LoVo (cell line): ENCODE results near the gene VAV1.

Experiments used
- DNase-seq: peaks from one replicate; pipeline ENCODE4 v3.0.0-alpha.2; 2016; ENCODE audit warnings: low spot score

Gene VAV1

GRCh38 chr19:6894313-6894712, 121.8 kb downstream of the VAV1 start:
- no peak for DNase-seq

DNA sequence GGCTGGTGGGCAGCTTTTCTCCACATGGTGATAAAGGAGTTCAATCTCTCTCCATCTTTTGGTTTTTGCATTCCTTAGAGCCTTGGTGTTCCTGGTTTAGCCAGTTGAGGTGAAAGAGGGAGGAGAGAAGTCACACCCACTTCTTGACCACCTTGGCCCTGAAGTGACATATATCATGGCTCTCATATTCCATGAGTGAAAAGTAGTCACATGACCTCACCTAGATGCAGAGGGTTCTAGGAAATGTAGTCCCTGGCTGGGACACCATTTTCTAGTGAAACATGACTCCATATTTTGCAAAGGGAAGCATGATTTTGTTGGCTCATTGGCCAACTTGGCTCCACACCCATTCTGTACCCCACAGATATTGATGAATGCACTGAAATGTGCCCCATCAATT, 130.9 kb downstream of the VAV1 start:
- no peak for DNase-seq

DNA sequence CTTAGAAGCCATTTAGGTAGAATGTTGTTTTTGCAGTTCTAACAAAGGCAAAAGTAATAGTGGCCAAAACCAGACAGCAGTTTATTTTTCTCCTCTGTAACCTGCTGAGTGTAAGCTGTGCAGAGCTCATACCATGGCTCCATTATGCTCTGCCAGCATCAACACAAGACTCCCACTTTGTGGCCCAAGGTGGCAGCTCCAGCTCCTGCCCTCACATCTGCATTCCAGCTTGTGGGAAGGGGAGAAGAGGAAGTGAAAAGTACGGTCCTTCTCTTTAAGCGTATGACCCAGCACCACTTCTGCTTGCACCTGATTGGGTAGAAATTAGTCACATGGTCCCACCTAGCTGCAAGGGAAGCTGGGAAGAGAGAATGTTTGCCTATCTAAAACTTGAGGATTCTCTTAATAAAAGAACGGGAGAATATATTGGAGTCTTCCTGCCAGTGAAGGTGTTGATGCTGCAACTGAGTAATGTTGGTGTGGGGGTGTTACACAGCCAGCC, 134.1 kb downstream of the VAV1 start:
- no peak for DNase-seq
